Stimulated activated CD8-positive, alpha-beta memory T cell treated with anti-CD3 and anti-CD28 coated beads, Interleukin-2, amount 100 ng/mL, for 48 hours (primary cell): ENCODE results near the gene BBS2.
"Not testable (repeated sequence)": the region's sequence is repeated elsewhere in the genome, so short reads cannot be mapped to it uniquely, and the experiment has no call there.

Experiments
- DNase-seq, 2 donors: peaks; one replicate each; pipeline ENCODE4 v3.0.0-alpha.2; 2020; ENCODE audit warnings: low read depth in 2 of 2

Gene BBS2

GRCh38 chr16:56520251-56520577 lies 390 bp upstream of the BBS2 start:
- DNase-seq, result no peak

- no peak for DNase-seq
Measured at GRCh38 chr16:56518425-56518824, 1.4 kb downstream of the BBS2 start.

GRCh38 chr16:56517206-56517605 lies 2.6 kb downstream of the BBS2 start:
- DNase-seq, result no peak

- no peak for DNase-seq
Measured at GRCh38 chr16:56515665-56516064, 4.2 kb downstream of the BBS2 start.

- DNase-seq, result no peak
Measured at GRCh38 chr16:56514845-56515244, 5.0 kb downstream of the BBS2 start.

GRCh38 chr16:56513972-56514371 lies 5.9 kb downstream of the BBS2 start:
- DNase-seq, result no peak

- no peak for DNase-seq
Measured at GRCh38 chr16:56513091-56513490, 6.7 kb downstream of the BBS2 start.

GRCh38 chr16:56512025-56512424 lies 7.8 kb downstream of the BBS2 start:
- DNase-seq, result no peak

GRCh38 chr16:56510544-56510943 lies 9.3 kb downstream of the BBS2 start:
- DNase-seq, result no peak

- DNase-seq, result no peak
Measured at GRCh38 chr16:56506941-56507340, 12.9 kb downstream of the BBS2 start.

GRCh38 chr16:56505181-56505580 lies 14.6 kb downstream of the BBS2 start:
- no peak for DNase-seq

- DNase-seq, result no peak
Measured at GRCh38 chr16:56493815-56494214, 26.0 kb downstream of the BBS2 start.

- no peak for DNase-seq
Measured at GRCh38 chr16:56493126-56493525, 26.7 kb downstream of the BBS2 start.

GRCh38 chr16:56491657-56492261 lies 28.1 kb downstream of the BBS2 start:
- no peak for DNase-seq

- not testable (repeated sequence) for DNase-seq
Measured at GRCh38 chr16:56488868-56489267, 31.0 kb downstream of the BBS2 start.

- DNase-seq, result no peak
Measured at GRCh38 chr16:56488035-56488434, 31.8 kb downstream of the BBS2 start.

- DNase-seq, result no peak
Measured at GRCh38 chr16:56483394-56483793, 36.4 kb downstream of the BBS2 start.

- no peak for DNase-seq
Measured at GRCh38 chr16:56482683-56483236, 37.1 kb downstream of the BBS2 start.

- no peak for DNase-seq
Measured at GRCh38 chr16:56481468-56482122, 38.2 kb downstream of the BBS2 start.

- no peak for DNase-seq
Measured at GRCh38 chr16:56480776-56481467, 38.9 kb downstream of the BBS2 start.

GRCh38 chr16:56479469-56479868 lies 40.4 kb downstream of the BBS2 start:
- DNase-seq, result no peak

- DNase-seq, result no peak
Measured at GRCh38 chr16:56478281-56479049, 41.4 kb downstream of the BBS2 start.
